Esophagus muscularis mucosa (tissue), 4 donors: ENCODE measurements around the gene GALNT15. TPM values are rescaled to one million over a fixed set of nuclear protein-coding genes. Genes with fewer than 3 reads are reported as not detected.

Experiments used
- DNase-seq: peaks from one replicate; pipeline ENCODE4 v3.0.0-alpha.2; 2017; ENCODE audit errors: extremely low spot score
- H3K27ac ChIP-seq, 4 donors: fragments of 200-600 bp; sonication (generic); replicated peaks in 1 of 4; 1 replicate in 3 of 4; 2 replicates in 1 of 4; pipeline ENCODE4 v1.5.1; 2016 to 2019; ENCODE audit warnings: mild to moderate bottlenecking in 1 of 4
- H3K27me3 ChIP-seq, 4 donors: fragments of 200-600 bp; sonication (generic); one replicate each; pipeline versions ENCODE4 v1.5.1 to v1.6.0; 2016 to 2019
- H3K36me3 ChIP-seq, 4 donors: fragments of 200-600 bp; sonication (generic); one replicate each; pipeline ENCODE4 v1.5.1; 2016 to 2019
- H3K4me1 ChIP-seq, 4 donors: fragments of 200-600 bp; sonication (generic); one replicate each; pipeline ENCODE4 v1.5.1; 2016 to 2019
- H3K4me3 ChIP-seq, 4 donors: fragments of 200-600 bp; sonication (generic); 1 replicate in 2 of 4; 2 replicates in 2 of 4; pipeline ENCODE4 v1.5.1; 2016 to 2019; ENCODE audit warnings: mild to moderate bottlenecking in 4 of 4, moderate library complexity in 1 of 4
- H3K9me3 ChIP-seq, 4 donors: fragments of 200-600 bp; sonication (generic); 1 replicate in 3 of 4; 2 replicates in 1 of 4; pipeline ENCODE4 v1.5.1; 2016 to 2019
- CTCF ChIP-seq, 3 experiments: fragments of 200-600 bp in 2 of 3; fragments of 450-650 bp in 1 of 3; sonication (generic) in 2 of 3; IDR thresholded peaks; one replicate each; pipeline ENCODE4 v1.5.1; 2017 to 2019; ENCODE audit warnings: antibody characterized with exemption in 3 of 3, mild to moderate bottlenecking in 2 of 3, moderate library complexity in 1 of 3
- EP300 ChIP-seq: sonication (generic); formaldehyde crosslinking; IDR thresholded peaks from one replicate; pipeline ENCODE4 v1.6.1; 2017; ENCODE audit warnings: antibody characterized with exemption
- POLR2A ChIP-seq: fragments of 450-650 bp; IDR thresholded peaks from one replicate; pipeline ENCODE4 v1.6.1; 2017; ENCODE audit warnings: antibody characterized with exemption, moderate library complexity, mild to moderate bottlenecking, low read depth
- POLR2AphosphoS5 ChIP-seq, 2 donors: sonication (generic); formaldehyde crosslinking; IDR thresholded peaks; one replicate each; pipeline ENCODE4 v1.6.1; 2017; ENCODE audit warnings: antibody characterized with exemption in 2 of 2
- WGBS: methylation state at CpG from one replicate; pipeline ENCODE4 v1.1.5; 2018; 5-methylcytosine and 5-hydroxymethylcytosine counted together
- intact Hi-C: fragments of 100-400 bp; cut with DNase I; formaldehyde crosslinking; loops from one replicate; pipeline ENCODE4 v1.15.1; 2023
- total RNA-seq, 4 donors: library from RNA; depleted of rRNA; stranded (reverse); fragments of >200 nt; gene quantifications; one replicate each; pipeline versions ENCODE4 v1.1.0 to v1.2.1, GENCODE V29; 2016

GALNT15 gene
- total RNA-seq, 4 donors from 2014 or later = 76.0 to 320 (median 135) TPM

GRCh38 chr3:16255326-16255725 is 80.8 kb downstream of the GALNT15 start:
- TF ChIP-seq CTCF (IDR thresholded peaks at IDR 0.05) = no peak
- TF ChIP-seq EP300 = no peak
- no peak for TF ChIP-seq POLR2AphosphoS5 (IDR thresholded peaks at IDR 0.05)
- H3K27me3 ChIP-seq = no peaks in the 10 kb centered on the region
- H3K4me3 ChIP-seq = no peak overlapping the region
- no peak overlapping the region for H3K27ac ChIP-seq
- intact Hi-C loops = no loop called here
- WGBS = 71% methylated on average over 3 of the region's 3 CpGs
- DNase-seq = no peak
- peaks cover 0 to 9% (median 3%) of the 10 kb centered on the region in 4 donors for H3K4me1 ChIP-seq
- no peaks in the 10 kb centered on the region for H3K9me3 ChIP-seq
- H3K36me3 ChIP-seq = peaks cover 14 to 28% (median 18%) of the 10 kb centered on the region in 4 donors

GRCh38 chr3:16255726-16256125 is 81.2 kb downstream of the GALNT15 start:
- Histone ChIP-seq H3K4me1 (peaks cover 0 to 9% (median 3%) of the 10 kb centered on the region in 4 donors), H3K27ac (no peak overlapping the region), H3K9me3 (no peaks in the 10 kb centered on the region), H3K4me3 (no peak overlapping the region), H3K27me3 (no peaks in the 10 kb centered on the region), H3K36me3 (peaks cover 14 to 31% (median 22%) of the 10 kb centered on the region in 4 donors)
- TF ChIP-seq POLR2A = no peak
- TF ChIP-seq POLR2AphosphoS5 (IDR thresholded peaks at IDR 0.05) = no peak
- TF ChIP-seq CTCF (IDR thresholded peaks at IDR 0.05) = no peak
- no peak for TF ChIP-seq EP300
- no peak for DNase-seq
- intact Hi-C loops = no loop called here
- 96% methylated on average over 5 of the region's 5 CpGs for WGBS

GRCh38 chr3:16257309-16257708 is 82.8 kb downstream of the GALNT15 start:
- TF ChIP-seq POLR2A = no peak
- TF ChIP-seq EP300 = no peak
- TF ChIP-seq CTCF (IDR thresholded peaks at IDR 0.05) = no peak
- TF ChIP-seq POLR2AphosphoS5 (IDR thresholded peaks at IDR 0.05) = no peak
- 87% methylated on average over 2 of the region's 2 CpGs for WGBS
- peaks cover 14 to 39% (median 32%) of the 10 kb centered on the region in 4 donors for H3K36me3 ChIP-seq

GRCh38 chr3:16258177-16258576 is 83.7 kb downstream of the GALNT15 start:
- intact Hi-C loops = no loop called here
- WGBS = 74% methylated on average over 5 of the region's 5 CpGs

More at GRCh38 chr3:16257309-16257708, 82.8 kb downstream of the GALNT15 start:
- Histone ChIP-seq H3K4me1 (peaks cover 3 to 19% (median 8%) of the 10 kb centered on the region in 4 donors), H3K9me3 (no peaks in the 10 kb centered on the region), H3K4me3 (no peak overlapping the region), H3K27ac (no peak overlapping the region), H3K27me3 (no peaks in the 10 kb centered on the region)
- DNase-seq = no peak
- intact Hi-C loops = no loop called here

More at GRCh38 chr3:16258177-16258576, 83.7 kb downstream of the GALNT15 start:
- no peaks in the 10 kb centered on the region for H3K27me3 ChIP-seq
- no peak for TF ChIP-seq POLR2A
- no peak for TF ChIP-seq CTCF (IDR thresholded peaks at IDR 0.05)
- no peak for TF ChIP-seq POLR2AphosphoS5 (IDR thresholded peaks at IDR 0.05)
- TF ChIP-seq EP300 = no peak
- no peak overlapping the region for H3K27ac ChIP-seq
- peaks cover 14 to 39% (median 34%) of the 10 kb centered on the region in 4 donors for H3K36me3 ChIP-seq
- H3K4me3 ChIP-seq = no peak overlapping the region
- no peak for DNase-seq
- H3K4me1 ChIP-seq = peaks cover 6 to 23% (median 15%) of the 10 kb centered on the region in 4 donors
- H3K9me3 ChIP-seq = no peaks in the 10 kb centered on the region
